ENCODE measurements around the gene C12orf42.

The C12orf42 gene

DNA sequence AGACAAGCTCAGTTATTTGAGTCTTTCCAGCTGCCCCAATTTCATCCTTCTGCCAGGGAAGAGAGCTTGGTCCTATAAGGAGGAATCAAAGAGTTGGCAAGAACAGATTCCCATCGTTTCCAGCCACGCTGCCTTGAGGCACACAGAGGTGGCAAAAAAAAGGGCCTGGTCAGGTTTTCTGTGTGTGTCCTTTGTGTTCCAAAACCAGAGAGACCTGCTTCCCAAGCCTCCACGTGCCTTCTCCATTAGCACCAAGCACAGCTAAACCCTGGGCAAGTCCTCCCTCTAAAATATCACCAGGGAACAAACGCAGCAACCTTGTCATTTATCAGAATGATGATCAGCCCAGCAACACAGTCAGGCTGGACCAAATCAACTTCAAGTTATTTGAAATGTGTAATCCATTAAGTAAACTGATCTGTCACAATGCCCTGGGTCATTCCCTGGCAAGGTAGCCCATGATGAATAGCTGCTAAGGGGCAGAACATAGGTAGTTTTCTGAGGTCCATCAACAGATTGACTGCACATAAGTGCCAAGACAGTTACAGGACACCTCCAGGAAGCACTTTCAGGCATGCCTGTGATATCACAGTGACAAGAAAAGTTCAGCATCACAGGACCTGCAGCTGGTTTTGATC is 28.6 kb upstream of the C12orf42 start:
- no peak overlapping the region for H3K4me3 ChIP-seq (ENCODE audit: low read length)
- TF ChIP-seq CTCF (conservative IDR thresholded peaks at IDR 0.05; ENCODE audit: low read depth, low read length): no peak
- DNase-seq (ENCODE audit: low read depth): no peak

GRCh38 chr12:103523771-103524170 is 28.0 kb upstream of the C12orf42 start:
- H3K4me3 ChIP-seq (ENCODE audit: low read length): no peak overlapping the region
- no peak for TF ChIP-seq CTCF (conservative IDR thresholded peaks at IDR 0.05; ENCODE audit: low read depth, low read length)
- no peak for DNase-seq (ENCODE audit: low read depth)

DNA sequence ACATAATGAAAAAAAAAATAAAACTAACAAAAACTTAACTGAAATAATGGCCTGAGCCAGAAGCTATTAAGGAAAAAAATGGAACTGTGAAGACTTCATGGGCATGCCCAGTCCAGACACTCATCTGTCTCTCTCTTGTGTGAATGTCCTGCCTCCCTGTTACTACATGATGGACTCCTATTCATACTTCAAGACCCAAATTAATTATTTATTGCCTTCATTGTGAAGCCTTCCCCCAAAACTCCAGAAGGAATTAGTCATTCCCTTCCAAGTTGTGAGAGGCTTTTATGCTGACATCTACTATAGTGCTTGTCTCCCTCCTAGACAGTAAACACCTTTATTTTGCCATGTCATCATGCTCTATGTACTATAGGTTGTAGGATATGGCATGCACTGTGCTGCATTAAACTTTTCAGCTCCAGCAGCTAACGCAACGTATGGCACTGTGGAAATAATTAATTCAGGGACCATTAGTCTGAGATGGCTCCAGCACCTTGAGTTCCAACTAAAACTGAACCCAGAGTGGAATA is 25.0 kb upstream of the C12orf42 start:
- no peak for DNase-seq (ENCODE audit: low read depth)
- no peak overlapping the region for H3K4me3 ChIP-seq (ENCODE audit: low read length)
- TF ChIP-seq CTCF (conservative IDR thresholded peaks at IDR 0.05; ENCODE audit: low read depth, low read length): no peak

DNA sequence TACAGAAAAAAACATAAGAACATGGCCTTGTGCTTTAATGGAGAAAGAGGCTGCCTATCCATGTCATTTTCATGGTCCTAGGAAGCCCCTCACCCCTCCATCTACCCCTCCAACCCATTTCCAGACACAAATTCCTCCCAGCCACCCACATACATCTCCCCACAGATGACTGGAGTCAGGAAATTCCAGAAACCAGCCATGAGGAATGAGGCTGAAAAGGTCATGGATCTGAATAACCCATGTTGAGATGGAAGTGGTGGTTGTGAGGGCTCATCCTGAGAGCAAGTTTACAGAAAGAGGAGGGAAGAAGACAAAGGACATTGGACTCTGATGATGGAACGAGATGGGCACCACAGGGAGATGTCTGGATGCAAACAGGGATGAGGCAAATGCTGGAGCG is 23.9 kb upstream of the C12orf42 start:
- TF ChIP-seq CTCF (conservative IDR thresholded peaks at IDR 0.05; ENCODE audit: low read depth, low read length): no peak
- no peak for DNase-seq (ENCODE audit: low read depth)
- H3K4me3 ChIP-seq (ENCODE audit: low read length): no peak overlapping the region

- no peak overlapping the region for H3K4me3 ChIP-seq (ENCODE audit: low read length)
- DNase-seq (ENCODE audit: low read depth): no peak
- no peak for TF ChIP-seq CTCF (conservative IDR thresholded peaks at IDR 0.05; ENCODE audit: low read depth, low read length)
Observed at GRCh38 chr12:103518899-103519298, 23.1 kb upstream of the C12orf42 start.

DNA sequence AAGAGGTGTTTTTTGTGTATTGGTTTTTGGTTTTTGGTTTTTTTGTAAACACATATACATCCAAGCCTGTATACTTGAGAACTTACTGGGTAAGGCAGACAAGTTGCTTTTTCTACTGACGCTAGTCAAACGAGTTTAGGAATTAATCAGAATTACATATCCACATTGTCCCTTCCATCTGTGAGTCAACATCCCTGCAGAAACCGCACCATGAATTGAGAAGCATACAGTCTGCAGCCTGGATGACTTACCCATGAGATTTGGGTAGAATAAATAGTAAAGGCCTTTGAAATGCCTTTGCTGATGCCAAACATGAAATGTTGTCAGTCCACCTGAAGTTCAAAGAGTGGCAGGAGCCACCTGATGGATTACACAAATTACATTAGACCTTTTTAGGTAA is 21.4 kb upstream of the C12orf42 start:
- DNase-seq (ENCODE audit: low read depth): no peak

More for the DNA sequence above, 21.4 kb upstream of the C12orf42 start:
- TF ChIP-seq CTCF (conservative IDR thresholded peaks at IDR 0.05; ENCODE audit: low read depth, low read length): no peak
- H3K4me3 ChIP-seq (ENCODE audit: low read length): no peak overlapping the region

All from retinal pigment epithelial cell (primary cell).